Endothelial cell of umbilical vein (primary cell): ENCODE measurements around the gene EFCC1. TPM values are rescaled to one million over a fixed set of nuclear protein-coding genes. Genes with fewer than 3 reads are reported as not detected.

Source experiments
- BruUV-seq: library from RNA; stranded (reverse); fragments of 400-500 nt; replicated peaks from 2 replicates; lab custom pipeline; 2021; lab: Mats Ljungman, UMichigan
- CTCF ChIA-PET: fragments of 300-600, 350-600 bp; sonication (Branson Sonifier 250); formaldehyde crosslinking; loops from one replicate; lab custom pipeline; 2021; ENCODE audit warnings: antibody characterized with exemption, inconsistent platforms; lab: Charles Lee
- POLR2A ChIA-PET: fragments of 300-600, 350-600 bp; sonication (Branson Sonifier 250); formaldehyde crosslinking; loops from one replicate; lab custom pipeline; 2021; ENCODE audit warnings: antibody characterized with exemption, inconsistent platforms; lab: Charles Lee
- DNase-seq: peaks from one replicate; pipeline ENCODE4 v3.0.0-alpha.2; 2011; ENCODE audit warnings: low read depth, low spot score
- FAIRE-seq: peaks from 2 replicates; lab custom pipeline; 2011; peaks lifted over from hg19 to GRCh38; lab: Jason Lieb, UNC
- H2AFZ ChIP-seq: 2 replicates; pipeline ENCODE4 v1.6.0; 2012; ENCODE audit warnings: low read depth, low read length, control low read depth, inconsistent platforms
- H3K27ac ChIP-seq: 2 replicates; pipeline ENCODE4 v1.5.1; 2011; ENCODE audit warnings: low read depth, mild to moderate bottlenecking, control low read depth, low read length, moderate library complexity; ENCODE audit not compliant: insufficient read depth
- H3K27me3 ChIP-seq, 2 experiments: 2 replicates each; pipeline versions ENCODE4 v1.6.0 to v1.6.1; 2011; ENCODE audit warnings: low read length in 2 of 2, mixed read lengths in 1 of 2; ENCODE audit not compliant: control insufficient read depth in 2 of 2, insufficient read depth in 2 of 2
- H3K36me3 ChIP-seq, 2 experiments: 2 replicates in 1 of 2; 3 replicates in 1 of 2; pipeline ENCODE4 v1.5.1; 2011; ENCODE audit warnings: low read length in 2 of 2, mild to moderate bottlenecking in 1 of 2, moderate library complexity in 1 of 2; ENCODE audit not compliant: control insufficient read depth in 2 of 2, insufficient read depth in 2 of 2; ENCODE audit errors: extremely low read depth in 1 of 2
- H3K4me1 ChIP-seq: 3 replicates; pipeline ENCODE4 v1.5.1; 2011; ENCODE audit warnings: mild to moderate bottlenecking, low read length; ENCODE audit not compliant: control insufficient read depth, insufficient read depth; ENCODE audit errors: extremely low read depth
- H3K4me2 ChIP-seq: 2 replicates; pipeline ENCODE4 v1.6.1; 2011; ENCODE audit warnings: low read length, control low read depth, mixed read lengths; ENCODE audit not compliant: insufficient read depth
- H3K4me3 ChIP-seq, 3 experiments: fragments of 200-600 bp in 1 of 3; sonication (generic), shearing (Covaris generic) in 1 of 3; replicated peaks in 1 of 3; 2 replicates each; pipeline ENCODE4 v1.5.1; 2011 to 2016; ENCODE audit warnings: control low read depth in 3 of 3, low read length in 3 of 3, mild to moderate bottlenecking in 2 of 3, inconsistent platforms in 1 of 3, low read depth in 1 of 3, moderate library complexity in 1 of 3; ENCODE audit not compliant: insufficient read depth in 1 of 3
- H3K79me2 ChIP-seq: 2 replicates; pipeline ENCODE4 v1.6.0; 2012; ENCODE audit warnings: low read length, inconsistent platforms; ENCODE audit not compliant: control insufficient read depth, insufficient read depth
- H3K9ac ChIP-seq: replicated peaks from 2 replicates; pipeline ENCODE3; 2011; ENCODE audit warnings: low read length, control low read depth; ENCODE audit not compliant: insufficient read depth; ENCODE audit errors: extremely low read depth
- H3K9me1 ChIP-seq: replicated peaks from 3 replicates; pipeline ENCODE4 v1.6.0; 2011; ENCODE audit warnings: mild to moderate bottlenecking, low read length; ENCODE audit not compliant: control insufficient read depth, insufficient read depth; ENCODE audit errors: extremely low read depth
- H3K9me3 ChIP-seq: replicated peaks from 2 replicates; pipeline ENCODE4 v1.5.1; 2012; ENCODE audit warnings: low read length, inconsistent platforms; ENCODE audit not compliant: control insufficient read depth, insufficient read depth
- H4K20me1 ChIP-seq: replicated peaks from 2 replicates; pipeline ENCODE3; 2011; ENCODE audit warnings: mild to moderate bottlenecking, low read length; ENCODE audit not compliant: control insufficient read depth, insufficient read depth; ENCODE audit errors: extremely low read depth
- EZH2 ChIP-seq: IDR thresholded peaks from 2 replicates; pipeline ENCODE4 v1.6.1; 2012; ENCODE audit warnings: borderline replicate concordance, low read depth, mild to moderate bottlenecking, moderate library complexity, low read length, inconsistent platforms; ENCODE audit not compliant: severe bottlenecking
- FOS ChIP-seq: IDR thresholded peaks from 2 replicates; pipeline ENCODE4 v1.6.1; 2011; ENCODE audit warnings: mild to moderate bottlenecking, low read length, moderate library complexity, borderline replicate concordance; ENCODE audit not compliant: insufficient read depth
- GATA2 ChIP-seq: IDR thresholded peaks from 2 replicates; pipeline ENCODE4 v1.7.0; 2011; ENCODE audit warnings: low read depth, mild to moderate bottlenecking, moderate library complexity, mixed read lengths, low read length; ENCODE audit not compliant: insufficient read length, insufficient read depth
- JUN ChIP-seq: IDR thresholded peaks from 2 replicates; pipeline ENCODE4 v1.6.1; 2011; ENCODE audit warnings: borderline replicate concordance, low read depth; ENCODE audit not compliant: insufficient read length, insufficient read depth
- MYC ChIP-seq: IDR thresholded peaks from one replicate; pipeline ENCODE4 v1.6.1; 2011; ENCODE audit warnings: mild to moderate bottlenecking, low read depth, low read length
- POLR2A ChIP-seq: IDR thresholded peaks from 2 replicates; pipeline ENCODE4 v1.6.1; 2012; ENCODE audit warnings: low read depth, mild to moderate bottlenecking, control low read depth, low read length
- POLR2AphosphoS5 ChIP-seq: IDR thresholded peaks from 2 replicates; pipeline ENCODE4 v1.6.1; 2012; ENCODE audit warnings: low read depth, mild to moderate bottlenecking, control low read depth, low read length, moderate library complexity; ENCODE audit not compliant: insufficient read depth
- dilution Hi-C: fragments of 300-500 bp; cut with MboI; formaldehyde crosslinking; loops from one replicate; pipeline ENCODE4 v1.15.0; 2019; ENCODE audit warnings: low sequenced_read_pairs; ENCODE audit not compliant: extremely low pct_ligation_motif_present
- intact Hi-C: fragments of 100-400 bp; cut with micrococcal nuclease; formaldehyde crosslinking; loops from one replicate; pipeline ENCODE4 v1.10.0; 2022
- polyA plus RNA-seq, 4 experiments: library from polyadenylated mRNA; depleted of rRNA in 3 of 4; stranded (reverse) in 3 of 4; unstranded in 1 of 4; fragments of >200 nt; gene quantifications; 2 replicates each; pipeline versions ENCODE4 v1.2.1 to v1.2.3, GENCODE V29; 2011 to 2012; ENCODE audit warnings: missing spikeins in 1 of 4
- total RNA-seq: library from RNA; stranded (reverse); gene quantifications from 2 replicates; pipeline ENCODE4 v1.2.3, GENCODE V29; 2021
- TF ChIP-seq, protein P1 (sequence below), 2 donors: IDR thresholded peaks; 1 replicate in 1 of 2; 2 replicates in 1 of 2; pipeline ENCODE4 v1.5.1; 2011; ENCODE audit warnings: low read length in 2 of 2, mild to moderate bottlenecking in 2 of 2, moderate library complexity in 2 of 2, control low read depth in 1 of 2, inconsistent platforms in 1 of 2, low read depth in 1 of 2; ENCODE audit not compliant: insufficient read depth in 1 of 2; ENCODE audit errors: extremely low read depth in 1 of 2
- TF ChIP-seq, protein P2 (sequence below): IDR thresholded peaks from 2 replicates; pipeline ENCODE4 v1.6.1; 2011; ENCODE audit not compliant: insufficient read depth, insufficient read length

Gene EFCC1
- total and polyA plus RNA-seq, 2 donors (not counting 3 experiments of a cell fraction or from before 2014, with no cell fraction given), result 0.73 to 1.3 TPM

DNA sequence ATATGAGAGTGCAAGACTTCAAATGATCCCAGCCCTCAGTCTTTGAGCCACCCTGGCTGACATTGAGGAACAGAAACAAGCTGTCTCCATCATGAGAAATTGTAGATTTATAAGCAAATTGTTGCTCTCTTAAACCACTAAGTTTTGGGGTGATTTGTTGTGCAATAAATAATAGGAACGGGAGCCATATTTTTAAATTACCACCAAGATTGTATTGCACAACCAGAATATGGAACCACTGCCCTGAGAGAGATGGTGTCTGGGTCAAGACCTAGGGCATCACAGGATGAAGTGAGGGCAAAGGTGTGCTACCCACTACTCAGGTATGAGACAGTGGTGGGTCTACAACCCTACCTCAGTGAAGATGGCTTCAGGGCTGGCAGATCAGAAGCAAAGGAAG, 4.9 kb upstream of the EFCC1 start:
- POLR2A ChIA-PET, result no interaction called here
- H3K9me3 ChIP-seq, result no peaks in the 10 kb centered on the region
- intact Hi-C loops, result no loop called here

DNA sequence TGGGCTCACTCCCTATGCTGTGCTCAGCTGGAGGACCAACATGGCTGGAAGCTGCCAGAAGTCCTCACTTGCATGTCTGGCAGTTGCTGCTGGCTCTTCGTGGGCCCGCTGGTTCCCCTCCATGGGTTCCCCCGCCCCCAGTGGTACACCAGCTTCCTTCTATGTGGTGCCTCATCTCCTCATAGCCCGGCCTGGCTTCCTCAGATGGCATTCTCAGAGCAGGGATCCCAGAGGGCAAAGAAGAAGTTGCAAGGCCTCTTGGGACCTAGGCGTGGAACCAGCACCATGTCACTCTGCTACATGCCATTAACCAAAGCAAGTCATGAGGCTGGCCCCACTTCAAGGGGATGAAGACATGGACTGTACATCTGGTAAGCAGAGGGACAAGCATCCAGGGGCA, 4.4 kb upstream of the EFCC1 start:
- H2AFZ ChIP-seq, result no peak overlapping the region
- POLR2A ChIA-PET, result interaction anchor here (0.6 kb wide), 1 partner anchor 27 kb away, joined by 3 read pairs; no protein-coding TSS in a partner anchor
- FAIRE-seq, result no peak
- CTCF ChIA-PET, result interaction anchor here (0.7 to 4.8 kb wide), 2 partner anchors 26 to 57 kb away, joined by 3 to 36 read pairs; no protein-coding TSS in a partner anchor
- dilution Hi-C loops (no loop called here), intact Hi-C loops (no loop called here)
- TF ChIP-seq EZH2 (no peak), POLR2A (no peak), FOS (no peak), POLR2AphosphoS5 (no peak), MYC (no peak), GATA2 (no peak), JUN (no peak)
- TF ChIP-seq, protein P1, sequence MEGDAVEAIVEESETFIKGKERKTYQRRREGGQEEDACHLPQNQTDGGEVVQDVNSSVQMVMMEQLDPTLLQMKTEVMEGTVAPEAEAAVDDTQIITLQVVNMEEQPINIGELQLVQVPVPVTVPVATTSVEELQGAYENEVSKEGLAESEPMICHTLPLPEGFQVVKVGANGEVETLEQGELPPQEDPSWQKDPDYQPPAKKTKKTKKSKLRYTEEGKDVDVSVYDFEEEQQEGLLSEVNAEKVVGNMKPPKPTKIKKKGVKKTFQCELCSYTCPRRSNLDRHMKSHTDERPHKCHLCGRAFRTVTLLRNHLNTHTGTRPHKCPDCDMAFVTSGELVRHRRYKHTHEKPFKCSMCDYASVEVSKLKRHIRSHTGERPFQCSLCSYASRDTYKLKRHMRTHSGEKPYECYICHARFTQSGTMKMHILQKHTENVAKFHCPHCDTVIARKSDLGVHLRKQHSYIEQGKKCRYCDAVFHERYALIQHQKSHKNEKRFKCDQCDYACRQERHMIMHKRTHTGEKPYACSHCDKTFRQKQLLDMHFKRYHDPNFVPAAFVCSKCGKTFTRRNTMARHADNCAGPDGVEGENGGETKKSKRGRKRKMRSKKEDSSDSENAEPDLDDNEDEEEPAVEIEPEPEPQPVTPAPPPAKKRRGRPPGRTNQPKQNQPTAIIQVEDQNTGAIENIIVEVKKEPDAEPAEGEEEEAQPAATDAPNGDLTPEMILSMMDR (IDR thresholded peaks at IDR 0.05; ENCODE audit: extremely low read depth in 1 of 2, insufficient read depth in 1 of 2, low read depth in 1 of 2, low read length in 2 of 2), result no peak
- TF ChIP-seq, protein P2, sequence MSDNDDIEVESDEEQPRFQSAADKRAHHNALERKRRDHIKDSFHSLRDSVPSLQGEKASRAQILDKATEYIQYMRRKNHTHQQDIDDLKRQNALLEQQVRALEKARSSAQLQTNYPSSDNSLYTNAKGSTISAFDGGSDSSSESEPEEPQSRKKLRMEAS, result no peak
- H3K9me1 ChIP-seq, result no peaks in the 10 kb centered on the region
- no TSS peak for BruUV-seq
- H3K27ac ChIP-seq, result no peak overlapping the region
- H3K27me3 ChIP-seq, result peaks cover 11 to 34% of the 10 kb centered on the region in 2 experiments
- no peaks in the 10 kb centered on the region for H3K79me2 ChIP-seq
- H3K4me2 ChIP-seq, result no peak overlapping the region
- H3K9me3 ChIP-seq, result no peaks in the 10 kb centered on the region
- H3K4me1 ChIP-seq, result peaks cover 11% of the 10 kb centered on the region
- no peaks in the 10 kb centered on the region for H3K36me3 ChIP-seq
- no peak for DNase-seq
- no peak overlapping the region for H3K4me3 ChIP-seq
- H4K20me1 ChIP-seq, result no peaks in the 10 kb centered on the region
- H3K9ac ChIP-seq, result no peak overlapping the region

More for the DNA sequence above, 4.9 kb upstream of the EFCC1 start:
- Histone ChIP-seq H3K79me2 (no peaks in the 10 kb centered on the region), H3K4me2 (no peak overlapping the region), H3K27me3 (peaks cover 11 to 31% of the 10 kb centered on the region in 2 experiments), H3K9me1 (no peaks in the 10 kb centered on the region), H3K36me3 (no peaks in the 10 kb centered on the region), H3K9ac (no peak overlapping the region), H2AFZ (no peak overlapping the region), H3K27ac (no peak overlapping the region), H4K20me1 (no peaks in the 10 kb centered on the region), H3K4me3 (no peak overlapping the region), H3K4me1 (peaks cover 11% of the 10 kb centered on the region)
- dilution Hi-C loops, result no loop called here
- CTCF ChIA-PET, result interaction anchor here (0.7 to 4.8 kb wide), 3 partner anchors 20 to 57 kb away, joined by 3 to 36 read pairs (median 3); no protein-coding TSS in a partner anchor
- BruUV-seq, result no TSS peak
- TF ChIP-seq POLR2AphosphoS5 (no peak), JUN (no peak), GATA2 (no peak), FOS (no peak)
- TF ChIP-seq, protein P1 (IDR thresholded peaks at IDR 0.05; ENCODE audit: extremely low read depth in 1 of 2, insufficient read depth in 1 of 2, low read depth in 1 of 2, low read length in 2 of 2), result no peak
- FAIRE-seq (no peak), DNase-seq (no peak)
